Left ventricle myocardium inferior (tissue), 1 donor: Measurements from ENCODE around the gene ARSA. TPM values are rescaled to one million over a fixed set of nuclear protein-coding genes. Genes with fewer than 3 reads are reported as not detected.
"Not testable (repeated sequence)": the region's sequence is repeated elsewhere in the genome, so short reads cannot be mapped to it uniquely, and the experiment has no call there.

ENCODE experiments used
- DNase-seq: peaks from one replicate; pipeline ENCODE4 v3.0.0-alpha.2; 2020
- H3K27ac ChIP-seq: fragments of 200-600 bp; replicated peaks from 2 replicates; pipeline ENCODE4 v1.8.0; 2021
- H3K27me3 ChIP-seq: fragments of 200-600 bp; 2 replicates; pipeline ENCODE4 v1.8.0; 2021; ENCODE audit warnings: low read depth
- H3K36me3 ChIP-seq: fragments of 200-600 bp; 2 replicates; pipeline ENCODE4 v1.8.0; 2021
- H3K4me1 ChIP-seq: fragments of 200-600 bp; 2 replicates; pipeline ENCODE4 v1.8.0; 2021
- H3K4me3 ChIP-seq: fragments of 200-600 bp; 2 replicates; pipeline ENCODE4 v1.8.0; 2021; ENCODE audit warnings: mild to moderate bottlenecking, moderate library complexity
- H3K9me3 ChIP-seq: fragments of 200-600 bp; replicated peaks from 2 replicates; pipeline ENCODE4 v1.8.0; 2021
- intact Hi-C: fragments of 100-400 bp; cut with micrococcal nuclease; formaldehyde crosslinking; loops from one replicate; pipeline ENCODE4 v1.11.0; 2022
- total RNA-seq: library from RNA; stranded (reverse); fragmentation: NEBNext Ultra II Directional; extraction: Animal tissue kit (Norgen Biotek cat#: 25700); gene quantifications from one replicate; pipeline ENCODE4 v1.2.1, GENCODE V29; 2021
- TF ChIP-seq, protein P1 (sequence below): fragments of 200-600 bp; IDR thresholded peaks from 2 replicates; pipeline ENCODE4 v1.8.0; 2021; ENCODE audit warnings: antibody characterized with exemption, mild to moderate bottlenecking, borderline replicate concordance
- donor health status: DM: no; HTN: yes; CAD: no; lungs with severe emphysema.

ARSA gene
- total RNA-seq, 1 donor from 2014 or later: 23.5 TPM

DNA sequence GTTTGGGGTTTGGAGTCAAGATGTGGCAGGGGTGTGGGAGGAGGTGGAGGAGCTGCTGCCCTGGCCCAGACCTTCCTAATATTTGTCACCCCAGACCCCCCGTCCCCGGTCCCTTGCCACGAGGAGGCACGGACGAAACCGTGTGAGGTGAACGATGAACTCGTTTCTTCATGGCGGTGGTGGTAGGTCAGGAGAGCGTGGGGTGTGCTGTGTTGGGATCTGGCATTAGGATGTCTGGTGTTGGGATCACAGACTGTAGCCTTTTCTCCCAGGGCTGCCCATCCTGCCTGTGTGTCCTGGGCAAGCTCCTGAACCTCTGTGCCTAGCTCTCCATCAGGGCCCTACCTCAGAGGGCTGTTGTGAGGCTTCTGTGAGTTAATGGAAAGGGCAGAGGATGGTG lies 19.0 kb downstream of the ARSA start:
- Histone ChIP-seq H3K27ac (no peak overlapping the region), H3K27me3 (peaks cover 84% of the 10 kb centered on the region), H3K36me3 (no peaks in the 10 kb centered on the region), H3K4me1 (peaks cover 8% of the 10 kb centered on the region), H3K9me3 (no peaks in the 10 kb centered on the region), H3K4me3 (no peak overlapping the region)
- DNase-seq: no peak
- TF ChIP-seq, protein P1, sequence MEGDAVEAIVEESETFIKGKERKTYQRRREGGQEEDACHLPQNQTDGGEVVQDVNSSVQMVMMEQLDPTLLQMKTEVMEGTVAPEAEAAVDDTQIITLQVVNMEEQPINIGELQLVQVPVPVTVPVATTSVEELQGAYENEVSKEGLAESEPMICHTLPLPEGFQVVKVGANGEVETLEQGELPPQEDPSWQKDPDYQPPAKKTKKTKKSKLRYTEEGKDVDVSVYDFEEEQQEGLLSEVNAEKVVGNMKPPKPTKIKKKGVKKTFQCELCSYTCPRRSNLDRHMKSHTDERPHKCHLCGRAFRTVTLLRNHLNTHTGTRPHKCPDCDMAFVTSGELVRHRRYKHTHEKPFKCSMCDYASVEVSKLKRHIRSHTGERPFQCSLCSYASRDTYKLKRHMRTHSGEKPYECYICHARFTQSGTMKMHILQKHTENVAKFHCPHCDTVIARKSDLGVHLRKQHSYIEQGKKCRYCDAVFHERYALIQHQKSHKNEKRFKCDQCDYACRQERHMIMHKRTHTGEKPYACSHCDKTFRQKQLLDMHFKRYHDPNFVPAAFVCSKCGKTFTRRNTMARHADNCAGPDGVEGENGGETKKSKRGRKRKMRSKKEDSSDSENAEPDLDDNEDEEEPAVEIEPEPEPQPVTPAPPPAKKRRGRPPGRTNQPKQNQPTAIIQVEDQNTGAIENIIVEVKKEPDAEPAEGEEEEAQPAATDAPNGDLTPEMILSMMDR: no peak
- intact Hi-C loops: no loop called here

DNA sequence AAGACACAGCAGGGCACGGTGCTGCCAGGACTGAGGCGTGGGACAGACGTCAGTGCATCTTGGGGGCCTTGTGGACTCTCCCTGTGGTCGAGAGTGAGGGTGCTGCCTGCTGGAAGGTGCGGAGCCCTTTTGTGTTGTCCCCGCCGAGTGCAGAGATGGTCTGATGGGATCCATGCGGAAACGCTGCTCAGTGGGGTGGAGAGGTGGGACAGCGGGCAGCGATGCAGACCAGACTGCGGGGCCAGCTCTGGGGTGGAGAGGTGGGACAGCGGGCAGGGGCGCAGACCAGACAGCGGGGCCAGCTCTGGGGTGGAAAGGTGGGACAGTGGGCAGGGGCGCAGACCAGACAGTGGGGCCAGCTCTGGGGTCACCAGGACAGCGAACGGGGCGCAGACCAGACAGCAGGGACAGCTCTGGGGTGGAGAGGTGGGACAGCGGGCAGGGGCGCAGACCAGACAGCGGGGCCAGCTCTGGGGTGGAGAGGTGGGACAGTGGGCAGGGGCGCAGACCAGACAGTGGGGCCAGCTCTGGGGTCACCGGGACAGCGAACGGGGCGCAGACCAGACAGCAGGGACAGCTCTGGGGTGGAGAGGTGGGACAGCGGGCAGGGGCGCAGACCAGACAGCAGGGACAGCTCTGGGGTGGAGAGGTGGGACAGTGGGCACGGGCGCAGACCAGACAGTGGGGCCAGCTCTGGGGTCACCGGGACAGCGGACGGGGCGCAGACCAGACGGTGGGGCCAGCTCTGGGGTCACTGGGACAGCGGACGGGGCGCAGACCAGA lies 19.7 kb downstream of the ARSA start:
- H3K4me3 ChIP-seq, H3K4me1 ChIP-seq, H3K36me3 ChIP-seq, H3K27ac ChIP-seq, intact Hi-C loops, H3K9me3 ChIP-seq, DNase-seq: not testable (repeated sequence)
- H3K27me3 ChIP-seq: peaks cover 86% of the 10 kb centered on the region

- TF ChIP-seq, protein P1: no peak
- no peaks in the 10 kb centered on the region for H3K36me3 ChIP-seq
- intact Hi-C loops: no loop called here
- H3K27ac ChIP-seq: no peak overlapping the region
- H3K27me3 ChIP-seq: peaks cover 87% of the 10 kb centered on the region
- no peaks in the 10 kb centered on the region for H3K9me3 ChIP-seq
- H3K4me3 ChIP-seq: no peak overlapping the region
- DNase-seq: no peak
- H3K4me1 ChIP-seq: peaks cover 6% of the 10 kb centered on the region
Observed at GRCh38 chr22:50607659-50608020, 20.3 kb downstream of the ARSA start.

GRCh38 chr22:50606946-50607658 lies 20.9 kb downstream of the ARSA start:
- no peaks in the 10 kb centered on the region for H3K9me3 ChIP-seq
- intact Hi-C loops: no loop called here
- DNase-seq: no peak

GRCh38 chr22:50606165-50606945 lies 21.6 kb downstream of the ARSA start:
- TF ChIP-seq, protein P1: no peak
- Histone ChIP-seq H3K27me3 (peaks cover 90% of the 10 kb centered on the region), H3K36me3 (no peaks in the 10 kb centered on the region), H3K9me3 (no peaks in the 10 kb centered on the region), H3K4me1 (peaks cover 8% of the 10 kb centered on the region), H3K27ac (no peak overlapping the region), H3K4me3 (no peak overlapping the region)
- intact Hi-C loops: no loop called here
- DNase-seq: no peak

More at GRCh38 chr22:50606946-50607658, 20.9 kb downstream of the ARSA start:
- H3K36me3 ChIP-seq: no peaks in the 10 kb centered on the region
- TF ChIP-seq, protein P1: no peak
- no peak overlapping the region for H3K4me3 ChIP-seq
- peaks cover 6% of the 10 kb centered on the region for H3K4me1 ChIP-seq
- peaks cover 88% of the 10 kb centered on the region for H3K27me3 ChIP-seq
- no peak overlapping the region for H3K27ac ChIP-seq
